Measurements from ENCODE around the gene TMEM154. TPM values are rescaled to one million over a fixed set of nuclear protein-coding genes. Genes with fewer than 3 reads are reported as not detected.

The TMEM154 gene, protein sequence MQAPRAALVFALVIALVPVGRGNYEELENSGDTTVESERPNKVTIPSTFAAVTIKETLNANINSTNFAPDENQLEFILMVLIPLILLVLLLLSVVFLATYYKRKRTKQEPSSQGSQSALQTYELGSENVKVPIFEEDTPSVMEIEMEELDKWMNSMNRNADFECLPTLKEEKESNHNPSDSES
- total RNA-seq (2014; rRNA removed; shearing (Covaris generic)) = 3.5 and 4.2 TPM in 2 replicates
- 0.69 and 0.81 TPM in 2 replicates for polyA plus RNA-seq (2014; cell fraction: nucleus; rRNA removed)

DNA sequence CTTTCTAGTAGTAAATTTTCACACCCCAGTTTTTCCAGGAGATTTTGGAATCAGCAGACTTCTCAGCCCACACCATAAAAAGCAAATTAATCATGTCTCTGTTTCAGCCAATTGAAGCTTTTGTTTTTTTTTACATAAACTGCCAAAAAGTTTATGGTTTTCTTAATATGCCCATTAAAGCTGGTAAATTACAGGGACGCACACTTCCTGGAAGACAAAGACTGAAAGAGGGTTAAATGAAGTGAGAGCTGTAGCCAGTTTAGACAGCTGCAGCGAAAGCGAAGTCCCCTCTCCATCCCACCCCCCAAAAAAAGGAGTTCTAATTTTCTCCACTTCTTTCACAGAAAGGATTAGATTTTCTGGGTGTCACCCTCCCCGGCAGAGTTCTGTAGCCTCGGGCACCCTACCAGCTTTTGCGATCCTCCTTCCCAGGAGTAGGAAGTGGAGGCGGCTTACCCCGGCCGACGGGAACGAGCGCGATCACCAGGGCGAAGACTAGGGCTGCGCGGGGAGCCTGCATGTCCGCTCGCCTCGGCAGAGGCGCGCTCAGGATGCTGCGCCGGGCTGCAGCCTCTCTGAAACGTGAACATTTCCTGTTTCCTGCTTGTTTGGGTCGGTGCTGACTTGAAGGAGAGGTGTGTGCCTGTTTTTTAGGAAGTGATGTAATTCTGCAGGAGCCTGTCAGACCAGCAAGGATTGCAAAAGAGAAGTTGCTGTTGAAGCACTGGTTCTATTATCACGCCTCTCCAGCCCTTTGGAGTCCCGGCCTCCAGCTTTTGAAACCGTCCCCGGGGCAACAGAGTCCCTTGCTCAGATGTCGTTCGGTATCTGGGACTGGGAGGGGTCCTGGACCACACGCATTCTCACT lies at the start of gene TMEM154:
Gene TMEM154 (minus strand): TSS at position 584 of the 868 bp plus-strand sequence. CDS start 64 bp downstream, at position 520.
- DNase-seq (ENCODE audit: extremely low read depth, low read depth) = peak; percentile 33

DNA sequence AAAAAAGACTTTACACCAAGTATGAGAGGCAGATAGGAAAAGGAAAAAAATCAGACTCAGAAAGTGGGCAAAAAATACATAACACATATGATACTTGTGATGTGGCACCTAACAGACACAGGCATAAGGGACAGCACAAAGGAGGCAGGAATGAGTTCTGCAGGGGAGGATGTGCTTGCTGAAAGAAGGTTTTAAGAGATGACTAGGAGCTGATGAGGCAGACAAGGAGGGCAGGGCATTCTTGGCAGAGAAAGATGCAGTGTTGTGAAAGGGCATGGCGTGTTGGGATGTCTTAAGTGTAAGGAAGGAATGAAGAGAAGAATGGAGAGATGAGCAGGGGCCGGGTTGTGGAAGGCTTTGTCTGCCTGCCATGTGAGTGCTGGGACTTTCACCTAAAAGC lies 49.7 kb upstream of the TMEM154 start:
- DNase-seq (ENCODE audit: extremely low read depth, low read depth) = no peak

- no peak for DNase-seq (ENCODE audit: extremely low read depth, low read depth)
Measured at GRCh38 chr4:152728343-152728742, 48.5 kb upstream of the TMEM154 start.

DNA sequence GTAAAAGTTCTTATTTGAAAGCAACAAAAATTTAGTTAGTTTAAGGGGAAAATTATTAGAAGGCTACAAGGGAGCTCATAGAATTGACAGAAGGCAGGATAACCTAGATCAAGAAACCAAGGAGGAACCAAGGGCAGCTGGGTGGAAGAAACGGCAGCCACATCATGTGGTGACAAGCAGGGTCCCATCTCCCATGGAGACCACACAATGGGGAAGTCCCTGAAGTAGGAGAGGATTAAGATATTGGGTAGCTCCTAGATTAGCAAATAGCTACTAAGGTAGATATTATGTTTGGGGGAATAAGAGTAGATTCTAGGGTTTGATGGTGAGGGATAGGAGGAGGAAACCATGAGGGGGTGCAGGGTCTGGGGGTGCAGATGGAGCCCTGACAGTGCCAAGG lies 48.0 kb upstream of the TMEM154 start:
- no peak for DNase-seq (ENCODE audit: extremely low read depth, low read depth)

DNA sequence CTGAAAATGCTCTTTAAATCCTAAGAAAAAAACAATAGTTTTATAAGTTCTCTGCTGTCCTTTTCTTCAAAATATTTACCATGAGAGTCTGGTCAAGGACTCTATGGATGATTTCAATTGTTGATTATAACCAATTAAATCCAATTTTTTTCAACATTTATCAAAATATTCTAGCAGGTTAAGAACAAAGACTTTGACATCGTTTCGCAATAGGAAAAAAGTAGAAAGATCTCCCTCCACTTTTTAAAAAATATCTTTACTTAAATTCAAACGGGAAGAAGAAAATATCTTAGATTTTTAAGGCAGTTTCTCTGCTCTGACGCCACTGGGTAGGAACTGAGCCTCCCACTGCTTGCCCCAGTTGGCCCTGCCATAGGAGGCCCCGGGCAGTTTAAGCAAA lies 44.7 kb upstream of the TMEM154 start:
- DNase-seq (ENCODE audit: extremely low read depth, low read depth) = no peak

GRCh38 chr4:152723236-152723635 lies 43.4 kb upstream of the TMEM154 start:
- DNase-seq (ENCODE audit: extremely low read depth, low read depth) = no peak

DNA sequence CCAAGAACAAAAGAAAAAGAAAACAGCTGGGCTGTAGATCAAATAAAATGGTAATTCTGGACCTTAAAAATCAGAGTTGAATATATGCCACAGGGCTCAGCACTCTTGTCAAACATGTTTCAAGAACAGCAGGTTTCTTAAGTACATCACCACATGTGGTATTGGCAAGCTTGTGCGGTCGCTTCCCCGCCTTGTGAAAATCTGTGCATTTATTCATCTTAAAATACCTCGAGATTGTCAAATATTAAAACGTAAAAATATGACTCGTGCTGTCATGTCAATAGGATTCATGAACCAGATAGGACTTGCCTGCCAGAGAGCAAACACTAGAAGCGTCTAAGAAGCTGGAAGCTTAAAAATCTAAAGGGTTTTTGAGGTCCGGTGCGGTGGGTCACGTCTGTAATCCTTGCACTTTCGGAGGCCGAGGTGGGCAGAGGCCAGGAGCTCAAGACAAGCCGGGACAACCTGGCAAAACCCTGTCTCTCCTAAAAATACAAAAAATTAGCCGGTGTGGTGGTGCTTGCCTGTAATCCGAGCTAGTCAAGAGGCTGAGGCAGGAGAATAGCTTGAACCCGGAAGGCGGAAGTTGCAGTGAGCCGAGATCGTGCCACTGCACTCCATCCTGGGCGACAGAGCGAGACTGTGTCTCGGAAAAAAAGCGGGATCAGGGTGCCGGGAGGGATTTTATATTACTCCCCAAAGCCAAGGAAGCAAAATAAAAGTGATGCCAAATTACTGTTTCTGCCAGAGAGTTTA lies 40.2 kb upstream of the TMEM154 start:
- DNase-seq (ENCODE audit: extremely low read depth, low read depth) = no peak

DNA sequence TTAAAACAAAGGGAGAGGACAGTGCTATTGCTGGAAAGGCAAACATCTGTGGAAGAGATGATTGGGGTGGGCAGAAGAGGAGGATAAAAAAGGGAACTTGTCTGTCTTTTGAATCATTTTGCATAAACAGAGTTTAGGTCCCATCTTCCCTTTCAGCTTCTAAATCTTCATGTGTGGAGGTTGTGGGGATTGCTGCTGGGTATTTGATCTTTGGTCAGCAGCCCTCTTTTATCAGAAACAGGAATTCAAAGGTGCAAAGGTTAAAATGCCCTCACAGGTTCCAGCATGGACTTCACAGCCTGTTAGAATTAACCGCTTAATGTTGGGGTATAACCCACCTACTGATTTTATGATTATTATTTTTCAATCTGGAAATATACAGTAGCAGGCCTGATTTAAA lies 39.5 kb upstream of the TMEM154 start:
- no peak for DNase-seq (ENCODE audit: extremely low read depth, low read depth)

DNA sequence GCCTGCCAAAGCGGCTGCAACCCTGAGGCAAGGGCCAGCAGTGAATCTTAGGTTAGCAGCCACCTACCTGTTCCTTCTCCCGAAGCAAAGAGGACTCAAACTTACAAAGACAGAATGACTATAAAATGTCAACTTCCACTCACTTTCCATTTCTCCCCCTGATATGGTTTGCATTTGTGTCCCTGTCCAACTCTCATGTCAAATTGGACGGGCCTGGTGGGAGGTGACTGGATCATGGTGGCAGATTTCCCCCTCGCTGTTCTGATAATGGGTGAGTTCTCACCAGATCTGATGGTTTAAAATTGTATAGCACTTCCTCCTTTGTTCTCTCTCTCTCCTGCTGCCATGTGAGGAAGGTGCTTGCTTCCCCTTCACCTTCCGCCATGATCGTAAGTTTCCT lies 35.3 kb upstream of the TMEM154 start:
- DNase-seq (ENCODE audit: extremely low read depth, low read depth) = no peak

- DNase-seq (ENCODE audit: extremely low read depth, low read depth) = no peak
Measured at GRCh38 chr4:152713951-152714705, 34.3 kb upstream of the TMEM154 start.

GRCh38 chr4:152709675-152710438 lies 30.1 kb upstream of the TMEM154 start:
- no peak for DNase-seq (ENCODE audit: extremely low read depth, low read depth)

GRCh38 chr4:152708796-152709195 lies 29.0 kb upstream of the TMEM154 start:
- DNase-seq (ENCODE audit: extremely low read depth, low read depth) = no peak

DNA sequence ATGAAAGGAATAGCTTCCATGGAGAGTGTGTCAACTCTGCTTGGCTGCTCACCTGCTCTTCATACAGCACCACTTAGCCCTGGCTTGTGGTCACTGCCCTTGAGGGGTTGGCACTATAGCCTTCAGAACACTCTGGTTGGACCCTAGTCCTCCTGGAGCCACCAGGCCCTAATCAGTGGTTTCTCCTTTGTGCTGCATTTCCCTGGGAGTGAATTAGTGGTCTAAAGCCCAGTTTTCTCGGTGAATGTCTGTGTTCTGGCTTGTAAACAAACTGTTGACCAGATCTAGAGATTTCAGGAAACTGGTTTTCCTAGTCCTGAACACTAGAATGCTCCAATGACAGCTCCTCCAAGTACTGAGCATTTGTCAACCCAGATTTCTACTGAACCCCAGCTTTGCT lies 28.6 kb upstream of the TMEM154 start:
- no peak for DNase-seq (ENCODE audit: extremely low read depth, low read depth)

- no peak for DNase-seq (ENCODE audit: extremely low read depth, low read depth)
Measured at GRCh38 chr4:152707632-152708031, 27.8 kb upstream of the TMEM154 start.

DNA sequence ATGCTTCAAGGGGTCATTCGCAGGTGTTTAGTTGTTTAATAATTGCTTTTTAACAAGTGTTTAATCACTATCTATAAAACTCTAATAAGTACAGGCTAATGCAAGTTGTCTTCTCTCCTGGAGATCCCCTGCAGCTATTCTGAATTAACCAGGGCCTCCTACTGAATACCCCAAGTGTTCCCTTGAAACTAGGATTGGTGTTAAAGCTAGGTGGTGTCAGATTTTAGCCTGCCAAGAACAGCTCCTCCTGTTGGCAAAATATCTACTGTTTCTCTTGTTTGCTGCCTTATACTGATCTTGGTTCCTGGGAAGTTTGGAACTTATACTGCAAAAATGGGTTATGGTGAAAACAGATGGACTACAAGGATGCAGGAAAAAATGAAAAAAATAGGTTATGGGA lies 26.1 kb upstream of the TMEM154 start:
- no peak for DNase-seq (ENCODE audit: extremely low read depth, low read depth)

DNA sequence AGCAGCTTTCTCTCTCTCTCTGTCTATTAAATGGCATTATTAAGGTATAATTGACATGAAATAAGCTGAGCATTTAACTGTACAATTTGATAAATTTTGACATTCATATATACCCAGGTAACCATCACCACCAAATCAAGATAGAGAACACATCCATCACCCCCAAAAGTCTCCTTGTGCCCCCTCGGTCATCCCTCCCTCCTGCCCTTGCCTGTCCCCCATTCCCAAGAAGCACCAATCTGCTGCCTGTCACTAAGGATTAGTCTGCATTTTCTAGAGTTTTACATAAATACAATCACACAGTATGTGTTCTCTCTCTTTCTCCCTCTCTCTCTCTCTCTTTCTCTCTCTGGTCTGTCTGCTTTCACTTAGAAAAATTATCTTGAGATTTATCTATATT lies 25.0 kb upstream of the TMEM154 start:
- DNase-seq (ENCODE audit: extremely low read depth, low read depth) = no peak

DNA sequence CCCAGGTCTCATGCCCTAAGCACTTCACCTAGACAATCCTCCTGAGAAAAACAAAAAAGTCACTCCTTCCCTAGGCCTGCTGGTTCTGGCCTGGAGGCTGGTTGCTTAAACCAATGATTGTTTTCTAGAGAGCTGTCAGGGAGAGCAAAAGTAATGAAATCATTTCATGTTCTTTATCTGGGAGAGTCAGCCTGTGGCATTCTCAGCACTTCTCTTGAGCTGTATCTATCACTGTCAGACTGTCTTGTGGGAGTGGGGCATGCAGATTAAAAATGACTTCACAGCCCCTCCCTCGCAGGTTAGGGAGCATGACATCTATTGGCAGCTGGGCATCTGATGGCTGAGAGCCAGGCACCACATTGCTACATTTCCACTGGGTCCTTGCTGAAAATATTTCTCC lies 20.4 kb upstream of the TMEM154 start:
- no peak for DNase-seq (ENCODE audit: extremely low read depth, low read depth)

- DNase-seq (ENCODE audit: extremely low read depth, low read depth) = no peak
Measured at GRCh38 chr4:152699313-152699712, 19.5 kb upstream of the TMEM154 start.

DNA sequence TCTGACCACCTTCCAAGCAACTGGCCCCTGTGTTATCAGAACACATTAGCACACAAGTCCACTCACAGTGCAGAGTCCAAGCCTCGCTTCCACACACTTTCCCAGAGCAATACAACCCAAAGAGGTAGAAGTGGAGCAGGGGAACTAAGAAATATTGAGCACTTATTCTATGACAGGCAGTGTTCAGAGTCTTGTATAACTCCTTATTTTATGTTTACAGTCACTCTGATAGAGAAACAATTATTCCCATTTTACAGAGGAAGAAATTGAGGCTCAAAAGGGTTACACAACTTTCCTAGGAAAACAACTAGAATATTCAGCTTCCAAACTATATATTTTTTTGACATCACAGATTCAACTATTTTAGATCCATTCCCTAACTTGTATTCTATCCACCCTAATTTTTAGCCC lies 18.3 kb upstream of the TMEM154 start:
- DNase-seq (ENCODE audit: extremely low read depth, low read depth) = no peak
